HG03025 (cell line): Measurements from ENCODE around the gene PSMB8.
"Not testable (repeated sequence)": the region's sequence is repeated elsewhere in the genome, so short reads cannot be mapped to it uniquely, and the experiment has no call there.

Experiments used
- ATAC-seq: cut with Tn5 transposase; IDR thresholded peaks from one replicate; pipeline ENCODE4 v1.9.1; 2021; ENCODE audit warnings: mild to moderate bottlenecking, moderate library complexity; ENCODE audit not compliant: unreplicated experiment, low FRiP score

Gene PSMB8

GRCh38 chr6:32843979-32844838 is at the start of gene PSMB8:
PSMB8 (minus strand) TSS chr6:32844047; CDS start chr6:32843996, 51 bp downstream.
- ATAC-seq = peak; percentile 71

GRCh38 chr6:32890831-32891230 is 47.0 kb upstream of the PSMB8 start:
- no peak for ATAC-seq

GRCh38 chr6:32889533-32889932 is 45.7 kb upstream of the PSMB8 start:
- no peak for ATAC-seq

GRCh38 chr6:32888576-32888975 is 44.7 kb upstream of the PSMB8 start:
- no peak for ATAC-seq

DNA sequence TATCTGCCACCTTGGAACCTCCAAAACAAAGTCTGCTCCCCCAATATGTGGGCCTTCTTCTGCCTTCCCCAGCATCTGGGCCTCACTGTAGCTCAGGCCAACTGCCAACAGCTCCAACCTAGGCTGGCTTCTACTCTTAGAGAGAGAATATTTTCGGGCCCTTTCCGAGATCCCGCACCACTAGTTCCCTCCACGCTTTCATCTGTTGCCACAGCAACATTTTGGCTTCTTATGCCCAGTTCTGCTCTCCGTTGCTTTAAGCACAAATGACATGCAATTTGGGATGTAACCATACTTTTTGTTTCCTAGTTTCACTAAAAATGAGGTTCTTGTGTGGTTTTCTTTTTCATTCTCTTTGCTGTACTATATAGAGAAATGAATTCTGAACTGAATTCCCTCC is 43.8 kb upstream of the PSMB8 start:
- no peak for ATAC-seq

DNA sequence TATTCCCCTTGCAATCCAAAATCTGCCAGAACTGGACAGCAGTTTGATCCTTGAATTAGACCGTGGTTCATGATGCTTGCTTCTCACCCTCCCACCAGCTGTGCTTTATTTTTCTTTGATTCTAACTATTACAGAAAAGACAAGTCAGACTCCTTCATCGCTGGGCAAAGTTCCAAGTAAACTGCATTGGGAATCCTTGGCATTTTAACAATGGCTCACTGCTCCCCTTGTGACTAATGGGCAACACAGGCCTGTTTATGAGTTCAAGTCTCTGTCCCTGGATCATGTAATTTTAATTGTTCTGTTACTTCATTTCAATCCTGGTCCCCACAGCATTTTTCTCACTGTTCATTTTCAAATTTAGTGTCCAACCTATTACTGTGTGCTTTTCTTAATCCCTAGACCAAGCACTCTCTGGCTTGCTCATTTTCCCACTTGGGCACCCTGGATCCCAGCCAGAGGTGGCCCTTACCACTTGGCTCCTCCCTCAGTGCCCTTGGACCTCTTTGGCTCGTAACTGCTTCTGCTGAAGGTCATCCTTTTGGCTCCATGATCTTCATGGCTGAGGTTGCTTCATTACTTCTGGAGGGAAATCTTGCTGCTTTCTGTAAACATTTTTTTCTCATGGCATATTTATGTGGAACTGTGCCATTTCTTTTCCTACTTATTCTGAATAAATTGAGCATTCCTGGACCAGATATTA is 43.0 kb upstream of the PSMB8 start:
- no peak for ATAC-seq

- ATAC-seq = no peak
These were observed 41.9 kb upstream of the PSMB8 start for GRCh38 chr6:32885698-32886286.

DNA sequence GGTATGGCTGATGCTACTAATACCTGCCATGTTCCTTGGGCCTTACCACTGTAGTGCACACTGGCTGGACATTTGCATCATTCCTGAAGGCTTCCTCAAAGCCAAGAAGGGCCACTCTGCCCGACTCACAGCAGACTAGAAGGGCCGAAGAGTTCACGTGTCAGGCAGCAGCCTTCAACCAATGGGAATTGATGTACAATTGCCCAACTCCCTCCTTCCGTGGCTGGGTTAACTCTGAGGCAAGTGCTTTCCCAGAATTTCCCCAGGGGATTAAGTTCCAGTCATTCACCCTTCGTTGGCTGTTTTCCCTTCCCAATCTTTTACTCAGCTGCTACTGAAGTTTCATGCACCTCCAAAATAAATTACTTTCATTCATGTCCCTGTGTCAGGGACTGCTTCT is 39.9 kb upstream of the PSMB8 start:
- no peak for ATAC-seq

DNA sequence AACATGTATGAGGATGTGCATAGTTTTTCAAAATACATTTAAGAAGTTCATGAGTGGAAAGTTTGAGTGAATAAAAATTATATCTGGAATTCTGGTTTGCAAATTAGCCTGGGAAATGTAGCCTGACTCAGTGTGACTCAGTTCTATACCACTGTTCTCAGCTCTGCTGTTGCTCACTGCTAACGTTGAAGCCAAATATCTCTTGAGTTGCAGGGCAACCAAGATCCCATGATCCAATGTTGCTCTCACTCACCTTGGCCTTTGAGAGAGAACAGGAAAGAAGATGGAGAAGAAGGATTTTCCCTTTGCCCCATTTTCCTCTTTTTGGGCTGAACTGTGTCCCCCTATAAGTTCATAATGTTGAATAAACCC is 39.0 kb upstream of the PSMB8 start:
- no peak for ATAC-seq

GRCh38 chr6:32880962-32881361 is 37.1 kb upstream of the PSMB8 start:
- not testable (repeated sequence) for ATAC-seq

GRCh38 chr6:32879691-32880090 is 35.8 kb upstream of the PSMB8 start:
- no peak for ATAC-seq

GRCh38 chr6:32876603-32877002 is 32.8 kb upstream of the PSMB8 start:
- ATAC-seq = no peak

- not testable (repeated sequence) for ATAC-seq
These were observed 30.1 kb upstream of the PSMB8 start for GRCh38 chr6:32873947-32874346.

DNA sequence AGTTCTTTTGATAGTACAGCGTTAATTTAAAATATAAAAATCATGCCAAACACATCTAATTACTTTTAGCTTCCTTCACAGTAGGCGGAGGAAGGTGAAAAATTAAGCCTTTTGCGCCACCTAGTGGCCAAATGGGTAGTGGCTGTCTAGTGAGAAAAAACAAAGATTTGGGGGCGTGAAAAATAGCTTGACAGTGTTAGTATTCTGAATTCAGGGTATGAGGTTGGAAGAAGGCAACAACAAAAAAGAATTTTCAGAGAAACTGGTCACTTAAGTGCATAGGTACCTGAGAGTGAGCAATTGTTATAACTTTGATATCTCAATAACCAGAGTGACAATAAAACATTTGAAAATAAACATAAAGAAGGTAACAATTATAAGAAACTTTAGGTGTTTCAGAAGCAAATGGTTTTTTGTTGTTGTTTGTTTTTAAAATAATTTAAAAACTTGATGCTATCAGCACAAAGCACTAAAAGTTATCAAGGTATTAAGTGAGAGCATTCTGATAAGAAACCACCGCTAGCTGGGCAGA is 24.5 kb upstream of the PSMB8 start:
- ATAC-seq = no peak

DNA sequence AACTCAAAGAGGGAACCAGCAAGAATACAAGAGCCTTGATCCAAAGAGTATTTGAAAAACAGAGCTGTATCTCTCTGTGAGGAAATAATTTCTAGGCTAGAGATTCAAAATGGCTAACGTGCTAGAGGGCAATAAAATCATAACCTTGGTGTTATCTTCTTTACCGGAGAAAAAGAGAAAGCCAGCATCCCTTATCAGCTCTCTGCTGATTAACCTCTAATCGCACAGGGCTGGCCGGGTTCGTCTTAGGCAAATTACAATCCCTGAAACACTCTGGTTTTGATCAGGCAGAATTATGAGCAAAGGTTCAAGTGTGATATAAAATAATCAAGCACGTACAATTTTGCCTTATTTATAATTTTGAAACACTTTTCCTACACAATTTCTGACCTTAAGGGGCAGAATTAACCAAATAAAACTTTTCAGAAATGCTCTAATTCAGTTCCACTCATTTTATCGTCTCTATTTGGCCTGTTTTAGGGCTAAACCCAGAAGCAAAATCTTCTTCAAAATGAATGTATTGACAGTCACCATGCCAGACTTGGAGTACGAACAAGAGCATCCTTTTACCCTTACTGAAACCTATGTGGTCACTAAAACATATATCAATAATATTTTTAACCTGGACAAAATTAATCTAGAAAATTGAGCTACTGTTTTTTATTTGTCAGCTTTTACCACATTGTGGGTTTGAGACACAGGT is 23.9 kb upstream of the PSMB8 start:
- no peak for ATAC-seq

GRCh38 chr6:32867022-32867477 is 23.2 kb upstream of the PSMB8 start:
- no peak for ATAC-seq

DNA sequence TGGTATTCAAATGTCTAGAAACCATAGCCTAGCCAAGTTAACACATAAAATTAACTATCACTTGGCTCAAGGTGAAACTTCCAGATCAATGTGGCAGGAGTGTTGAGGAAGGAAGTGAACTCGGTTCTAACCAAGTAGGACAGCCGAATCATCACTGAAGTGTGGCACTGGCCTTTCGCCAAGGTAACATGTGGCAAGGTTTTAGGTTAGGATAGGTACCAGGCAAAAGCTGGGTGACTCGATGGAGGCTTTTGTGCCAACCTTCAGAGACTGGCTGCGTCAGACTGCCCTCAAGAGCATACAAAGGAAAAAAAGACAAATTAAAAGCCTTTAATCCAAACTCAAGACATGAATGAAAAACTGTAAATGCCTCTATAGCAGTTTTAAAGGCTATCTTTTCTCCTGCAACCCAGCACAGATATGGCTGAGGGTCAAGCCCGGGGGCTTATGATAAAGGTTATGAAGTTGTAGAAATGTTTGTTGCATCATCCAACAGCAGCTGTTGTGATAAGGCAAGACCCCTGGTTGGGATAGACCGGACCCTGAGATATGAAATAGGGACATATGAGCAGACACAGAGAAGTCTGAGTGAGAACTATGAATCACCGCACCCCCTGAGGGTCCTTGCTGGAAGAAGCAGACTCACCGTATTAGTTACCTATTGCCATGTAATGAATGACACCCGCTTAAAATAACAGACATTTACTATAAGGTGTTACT is 22.0 kb upstream of the PSMB8 start:
- no peak for ATAC-seq

DNA sequence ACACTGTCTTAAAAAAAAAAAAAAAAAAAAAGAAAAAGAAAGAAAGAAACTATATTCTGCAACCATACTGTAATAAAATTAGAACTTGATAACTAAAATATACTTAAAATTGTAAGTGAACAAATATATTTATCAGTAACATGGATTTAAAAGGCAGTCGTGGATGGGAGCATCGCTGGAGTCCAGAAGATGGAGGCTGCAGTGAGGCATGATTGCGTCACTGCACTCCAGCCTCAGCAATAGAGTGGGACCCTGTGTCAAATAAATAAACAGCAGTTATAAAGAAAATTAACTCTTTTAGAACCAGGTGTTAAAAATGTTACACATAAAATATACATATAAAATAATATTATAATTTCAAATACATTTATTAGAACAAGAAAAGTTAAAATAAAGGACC is 18.9 kb upstream of the PSMB8 start:
- ATAC-seq = no peak

DNA sequence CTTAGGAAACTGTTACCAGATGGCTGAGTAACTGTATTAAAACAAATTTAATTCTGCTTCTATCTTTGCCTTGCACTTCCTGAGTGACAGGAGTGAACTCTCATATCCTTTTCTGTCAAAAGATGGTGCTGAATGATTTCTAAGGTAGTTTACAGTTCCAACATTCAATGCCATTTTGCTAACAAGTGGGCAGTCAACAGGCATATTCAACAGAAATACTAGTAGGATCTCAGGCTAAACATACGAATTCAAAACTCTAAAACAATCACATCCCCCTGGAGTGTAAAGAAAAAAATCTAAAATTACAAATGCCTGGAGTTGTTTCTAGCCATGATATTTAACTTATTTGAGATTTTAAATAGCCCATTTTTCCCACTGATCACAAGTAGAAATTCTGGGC is 16.8 kb upstream of the PSMB8 start:
- ATAC-seq = no peak

DNA sequence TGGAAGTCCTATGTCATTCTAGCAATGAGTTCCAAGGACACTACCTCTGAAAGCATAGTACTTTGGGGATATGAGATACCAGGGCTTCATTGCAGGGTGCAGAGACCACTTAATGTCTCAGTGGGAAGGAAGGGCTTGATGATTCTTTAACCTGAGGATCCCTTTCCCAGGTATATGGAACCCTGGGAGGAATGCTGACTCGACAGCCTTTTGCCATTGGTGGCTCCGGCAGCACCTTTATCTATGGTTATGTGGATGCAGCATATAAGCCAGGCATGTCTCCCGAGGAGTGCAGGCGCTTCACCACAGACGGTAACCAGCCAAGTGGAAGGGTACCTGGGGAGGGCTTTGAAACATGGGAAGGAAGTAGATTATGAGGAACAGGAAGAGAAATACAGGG is 14.3 kb upstream of the PSMB8 start:
- ATAC-seq = no peak
